Suppressor macrophage (primary cell): Measurements from ENCODE around the gene ITGA2B.
"Not testable (repeated sequence)": the region's sequence is repeated elsewhere in the genome, so short reads cannot be mapped to it uniquely, and the experiment has no call there.

Source experiments
- DNase-seq, 4 experiments: peaks; one replicate each; pipeline ENCODE4 v3.0.0-alpha.2; 2020 to 2022

The ITGA2B gene

GRCh38 chr17:44390250-44390870, 911 bp upstream of the ITGA2B start:
- DNase-seq: no peak

GRCh38 chr17:44389723-44390202, 314 bp upstream of the ITGA2B start:
- DNase-seq: peak; percentile 59 to 75 (median 70)

- DNase-seq: no peak
Observed at GRCh38 chr17:44387804-44388203, 1.6 kb downstream of the ITGA2B start.

GRCh38 chr17:44386182-44386525, 3.3 kb downstream of the ITGA2B start:
- no peak for DNase-seq

- peak; percentile 73 to 88 (median 82) for DNase-seq
Observed at GRCh38 chr17:44385287-44386181, 3.9 kb downstream of the ITGA2B start.

- no peak for DNase-seq
Observed at GRCh38 chr17:44384823-44385286, 4.6 kb downstream of the ITGA2B start.

GRCh38 chr17:44384281-44384822, 5.1 kb downstream of the ITGA2B start:
- DNase-seq: no peak

GRCh38 chr17:44383861-44384260, 5.6 kb downstream of the ITGA2B start:
- DNase-seq: no peak

GRCh38 chr17:44383363-44383762, 6.1 kb downstream of the ITGA2B start:
- no peak for DNase-seq

- DNase-seq: no peak
Observed at GRCh38 chr17:44382917-44383316, 6.5 kb downstream of the ITGA2B start.

- DNase-seq: peak; percentile 21 to 49 (median 30)
Observed at GRCh38 chr17:44381810-44382305, 7.6 kb downstream of the ITGA2B start.

GRCh38 chr17:44380767-44381166, 8.7 kb downstream of the ITGA2B start:
- DNase-seq: no peak

- DNase-seq: no peak
Observed at GRCh38 chr17:44379887-44380286, 9.6 kb downstream of the ITGA2B start.

- no peak for DNase-seq
Observed at GRCh38 chr17:44378171-44378705, 11.2 kb downstream of the ITGA2B start.

- no peak for DNase-seq
Observed at GRCh38 chr17:44376779-44377178, 12.7 kb downstream of the ITGA2B start.

GRCh38 chr17:44376124-44376523, 13.3 kb downstream of the ITGA2B start:
- DNase-seq: peak in 3 of 4 experiments; percentile 22 to 54 (median 39)

- no peak for DNase-seq
Observed at GRCh38 chr17:44375196-44376017, 14.0 kb downstream of the ITGA2B start.

GRCh38 chr17:44374306-44375195, 14.9 kb downstream of the ITGA2B start:
- no peak for DNase-seq

- no peak for DNase-seq
Observed at GRCh38 chr17:44372036-44372435, 17.4 kb downstream of the ITGA2B start.

GRCh38 chr17:44369414-44370023, 19.9 kb downstream of the ITGA2B start:
- not testable (repeated sequence) for DNase-seq
